ENCODE data around the gene ALPL.

- no peak for TF ChIP-seq BRCA1 (IDR thresholded peaks at IDR 0.05; ENCODE audit: low read depth, low read length)
- TF ChIP-seq ZNF207 (IDR thresholded peaks at IDR 0.05; ENCODE audit: borderline replicate concordance) = no peak
- TF ChIP-seq MYC (IDR thresholded peaks at IDR 0.05; ENCODE audit: insufficient read depth, insufficient read length, insufficient replicate concordance, low read length, severe bottlenecking) = no peak
- TF ChIP-seq ZNF274 (IDR thresholded peaks at IDR 0.05; ENCODE audit: insufficient read depth, insufficient read length) = no peak
- TF ChIP-seq CTCF (IDR thresholded peaks at IDR 0.05 in 2 of 3, conservative IDR thresholded peaks at IDR 0.05 in 1 of 3; ENCODE audit: control insufficient read depth in 2 of 3, extremely low read depth in 1 of 3, insufficient read depth in 1 of 3, low read depth in 3 of 3, low read length in 3 of 3) = no peak
- no peak for TF ChIP-seq POLR2A (IDR thresholded peaks at IDR 0.05; ENCODE audit: low read depth, low read length)
- no peak for TF ChIP-seq POU2F2 (IDR thresholded peaks at IDR 0.05; ENCODE audit: borderline replicate concordance, low read depth, low read length)
- TF ChIP-seq MTA2 (IDR thresholded peaks at IDR 0.05; ENCODE audit: low read depth) = no peak
- TF ChIP-seq EZH2 (IDR thresholded peaks at IDR 0.05; ENCODE audit: borderline replicate concordance, control insufficient read depth, low read depth, low read length) = no peak
- no peak for TF ChIP-seq SKIL (IDR thresholded peaks at IDR 0.05; ENCODE audit: low read depth, poor library complexity, severe bottlenecking)
Observed at GRCh38 chr1:21547876-21548275, 38.7 kb downstream of the ALPL start.

All from GM12878 (cell line).